H1 (cell line): Measurements from ENCODE around the gene CCDC102A. TPM values are rescaled to one million over a fixed set of nuclear protein-coding genes. Genes with fewer than 3 reads are reported as not detected.

ENCODE experiments used
- CTCF ChIA-PET: fragments of 300-600 bp; sonication (Branson Sonifier 250); formaldehyde crosslinking; loops from one replicate; lab custom pipeline; 2021; ENCODE audit not compliant: partially characterized antibody; lab: Charles Lee
- POLR2A ChIA-PET: fragments of 300-600 bp; sonication (Branson Sonifier 250); formaldehyde crosslinking; loops from one replicate; lab custom pipeline; 2021; ENCODE audit warnings: inconsistent platforms; ENCODE audit not compliant: partially characterized antibody; lab: Charles Lee
- DNase-seq, 2 experiments: peaks; one replicate each; pipeline versions ENCODE4 v3.0.0 to v3.0.0-alpha.2; 2010 to 2022; ENCODE audit warnings: low spot score in 2 of 2, low read depth in 1 of 2, mixed read lengths in 1 of 2
- FAIRE-seq: peaks from 2 replicates; lab custom pipeline; 2011; peaks lifted over from hg19 to GRCh38; lab: Jason Lieb, UNC
- H2AFZ ChIP-seq: 2 replicates; pipeline ENCODE4 v1.8.1; 2012; ENCODE audit warnings: low read length, inconsistent platforms
- H2AK5ac ChIP-seq: 2 replicates; pipeline ENCODE4 v1.6.1; 2013; ENCODE audit warnings: low read depth, low read length
- H2BK120ac ChIP-seq: replicated peaks from 2 replicates; pipeline ENCODE3; 2013; ENCODE audit warnings: low read depth, low read length, inconsistent platforms
- H2BK12ac ChIP-seq: 2 replicates; pipeline ENCODE4 v1.6.1; 2013; ENCODE audit warnings: low read depth, low read length
- H2BK15ac ChIP-seq: 2 replicates; pipeline ENCODE4 v1.6.1; 2013; ENCODE audit warnings: low read length
- H2BK20ac ChIP-seq: 2 replicates; pipeline ENCODE4 v1.6.1; 2013; ENCODE audit warnings: low read length
- H2BK5ac ChIP-seq: 2 replicates; pipeline ENCODE4 v1.6.1; 2013; ENCODE audit warnings: low read depth, low read length
- H3K14ac ChIP-seq: 2 replicates; pipeline ENCODE4 v1.6.1; 2013; ENCODE audit warnings: inconsistent platforms; ENCODE audit not compliant: insufficient read length
- H3K18ac ChIP-seq: 2 replicates; pipeline ENCODE4 v1.6.1; 2013; ENCODE audit warnings: low read length; ENCODE audit errors: extremely low read depth
- H3K23ac ChIP-seq: 2 replicates; pipeline ENCODE4 v1.6.1; 2013; ENCODE audit warnings: inconsistent platforms; ENCODE audit not compliant: insufficient read length
- H3K23me2 ChIP-seq: 2 replicates; pipeline ENCODE4 v1.6.1; 2013; ENCODE audit warnings: low read depth, low read length
- H3K27ac ChIP-seq: 2 replicates; pipeline ENCODE4 v1.6.1; 2011; ENCODE audit warnings: low read depth, low read length, inconsistent platforms
- H3K27me3 ChIP-seq, 4 experiments: replicated peaks in 1 of 4; 1 replicate in 1 of 4; 2 replicates in 3 of 4; pipeline versions ENCODE4 v1.6.1 to v1.8.1; 2011 to 2013; ENCODE audit warnings: low read length in 3 of 4, mild to moderate bottlenecking in 3 of 4, inconsistent platforms in 2 of 4, mixed read lengths in 2 of 4, moderate library complexity in 1 of 4; ENCODE audit not compliant: control insufficient read depth in 3 of 4, insufficient read depth in 3 of 4; ENCODE audit errors: extremely low read depth in 1 of 4
- H3K36me3 ChIP-seq, 4 experiments: 2 replicates each; pipeline versions ENCODE4 v1.6.1 to v1.8.1; 2011 to 2013; ENCODE audit warnings: mild to moderate bottlenecking in 4 of 4, low read length in 3 of 4, moderate library complexity in 2 of 4, control low read depth in 1 of 4, inconsistent platforms in 1 of 4; ENCODE audit not compliant: insufficient read depth in 4 of 4, control insufficient read depth in 2 of 4
- H3K4ac ChIP-seq: replicated peaks from 2 replicates; pipeline ENCODE3; 2013; ENCODE audit warnings: low read length, low read depth, mixed read lengths, inconsistent platforms; ENCODE audit not compliant: insufficient read length
- H3K4me1 ChIP-seq, 4 experiments: replicated peaks in 1 of 4; 1 replicate in 1 of 4; 2 replicates in 3 of 4; pipeline versions ENCODE4 v1.6.1 to v1.8.1; 2011 to 2013; ENCODE audit warnings: low read length in 3 of 4, inconsistent platforms in 2 of 4, mixed read lengths in 1 of 4; ENCODE audit not compliant: insufficient read depth in 4 of 4, control insufficient read depth in 3 of 4
- H3K4me2 ChIP-seq, 2 experiments: 2 replicates each; pipeline versions ENCODE4 v1.6.1 to v1.8.1; 2011 to 2013; ENCODE audit warnings: low read depth in 2 of 2, low read length in 2 of 2, control low read depth in 1 of 2, inconsistent platforms in 1 of 2, mild to moderate bottlenecking in 1 of 2; ENCODE audit not compliant: insufficient read depth in 1 of 2
- H3K4me3 ChIP-seq, 4 experiments: fragments of 200-600, 300-600 bp in 1 of 4; sonication (generic), shearing (Covaris generic), sonication (Bioruptor Twin) in 1 of 4; 2 replicates each; pipeline versions ENCODE4 v1.5.1 to v1.8.1; 2011 to 2016; ENCODE audit warnings: low read length in 4 of 4, low read depth in 3 of 4, control low read depth in 2 of 4, inconsistent platforms in 2 of 4, mild to moderate bottlenecking in 2 of 4, mixed read lengths in 1 of 4, moderate library complexity in 1 of 4; ENCODE audit not compliant: insufficient read depth in 2 of 4; ENCODE audit errors: extremely low read depth in 1 of 4
- H3K56ac ChIP-seq: replicated peaks from 2 replicates; pipeline ENCODE3; 2013; ENCODE audit warnings: low read depth, mild to moderate bottlenecking, mixed read lengths, low read length, inconsistent platforms; ENCODE audit not compliant: insufficient read length
- H3K79me1 ChIP-seq: 2 replicates; pipeline ENCODE4 v1.6.1; 2013; ENCODE audit warnings: low read depth, low read length, control low read depth
- H3K79me2 ChIP-seq, 2 experiments: 2 replicates each; pipeline versions ENCODE4 v1.6.1 to v1.8.1; 2012 to 2013; ENCODE audit warnings: low read length in 2 of 2, mild to moderate bottlenecking in 2 of 2, inconsistent platforms in 1 of 2; ENCODE audit not compliant: insufficient read depth in 2 of 2, control insufficient read depth in 1 of 2
- H3K9ac ChIP-seq, 4 experiments: replicated peaks in 1 of 4; 1 replicate in 1 of 4; 2 replicates in 3 of 4; pipeline versions ENCODE4 v1.6.1 to v1.8.1; 2011 to 2013; ENCODE audit warnings: low read depth in 3 of 4, low read length in 3 of 4, control low read depth in 2 of 4, mild to moderate bottlenecking in 2 of 4, moderate library complexity in 2 of 4, inconsistent platforms in 1 of 4; ENCODE audit errors: extremely low read depth in 1 of 4
- H3K9me3 ChIP-seq, 2 experiments: 2 replicates each; pipeline versions ENCODE4 v1.6.1 to v1.8.1; 2012 to 2013; ENCODE audit warnings: mild to moderate bottlenecking in 2 of 2, moderate library complexity in 2 of 2, control low read depth in 1 of 2, inconsistent platforms in 1 of 2, low read depth in 1 of 2, low read length in 1 of 2, mixed read lengths in 1 of 2; ENCODE audit not compliant: insufficient read depth in 2 of 2
- H4K20me1 ChIP-seq, 2 experiments: replicated peaks in 1 of 2; 2 replicates each; pipeline versions ENCODE3 to v1.8.1; 2011 to 2013; ENCODE audit warnings: inconsistent platforms in 2 of 2, low read length in 2 of 2, mild to moderate bottlenecking in 1 of 2; ENCODE audit not compliant: insufficient read depth in 2 of 2, control insufficient read depth in 1 of 2
- H4K5ac ChIP-seq: 2 replicates; pipeline ENCODE4 v1.6.1; 2013; ENCODE audit warnings: low read length, low read depth, mixed read lengths, inconsistent platforms; ENCODE audit not compliant: insufficient read length
- H4K8ac ChIP-seq: 2 replicates; pipeline ENCODE4 v1.8.0; 2013; ENCODE audit warnings: mild to moderate bottlenecking, moderate library complexity, low read length, inconsistent platforms; ENCODE audit not compliant: insufficient read depth; ENCODE audit errors: extremely low read depth
- H4K91ac ChIP-seq: replicated peaks from 2 replicates; pipeline ENCODE3; 2013; ENCODE audit warnings: low read length, mixed read lengths, inconsistent platforms; ENCODE audit not compliant: insufficient read length
- BCL11A ChIP-seq, 2 experiments: IDR thresholded peaks; one replicate each; pipeline ENCODE4 v1.6.1; 2011; ENCODE audit warnings: low read depth in 2 of 2, low read length in 2 of 2, mild to moderate bottlenecking in 2 of 2
- CHD1 ChIP-seq: IDR thresholded peaks from 2 replicates; pipeline ENCODE4 v1.6.1; 2012; ENCODE audit warnings: low read depth, low read length, improper control_type of control experiment
- CHD2 ChIP-seq: IDR thresholded peaks from 2 replicates; pipeline ENCODE4 v1.6.1; 2012; ENCODE audit warnings: low read length, improper control_type of control experiment
- CTBP2 ChIP-seq: IDR thresholded peaks from 2 replicates; pipeline ENCODE4 v1.7.0; 2011; ENCODE audit warnings: borderline replicate concordance, mild to moderate bottlenecking, moderate library complexity, mixed read lengths, low read length; ENCODE audit not compliant: insufficient read depth, insufficient read length
- GTF2F1 ChIP-seq: IDR thresholded peaks from 2 replicates; pipeline ENCODE4 v1.6.1; 2012; ENCODE audit warnings: low read depth, low read length, improper control_type of control experiment, borderline replicate concordance
- HDAC6 ChIP-seq: IDR thresholded peaks from one replicate; pipeline ENCODE4 v1.7.1; 2012; ENCODE audit warnings: low read depth, mild to moderate bottlenecking, inconsistent platforms, low read length, moderate library complexity
- JUN ChIP-seq: IDR thresholded peaks from 2 replicates; pipeline ENCODE4 v1.6.1; 2011; ENCODE audit warnings: low read depth, mild to moderate bottlenecking, improper control_type of control experiment, low read length
- POLR2AphosphoS5 ChIP-seq: IDR thresholded peaks from 2 replicates; pipeline ENCODE4 v1.6.1; 2011; ENCODE audit warnings: low read depth, low read length
- RXRA ChIP-seq: IDR thresholded peaks from 2 replicates; pipeline ENCODE4 v1.6.1; 2011; ENCODE audit warnings: low read depth, mild to moderate bottlenecking, low read length, moderate library complexity; ENCODE audit not compliant: insufficient read depth
- SAP30 ChIP-seq: fragments of 300-600 bp; sonication (generic); IDR thresholded peaks from 2 replicates; pipeline ENCODE4 v1.7.1; 2012; ENCODE audit warnings: low read length, moderate library complexity, mild to moderate bottlenecking, inconsistent platforms; ENCODE audit not compliant: insufficient read depth, insufficient replicate concordance
- SP4 ChIP-seq: IDR thresholded peaks from 2 replicates; pipeline ENCODE4 v1.6.1; 2012; ENCODE audit warnings: low read length, inconsistent platforms
- TAF1 ChIP-seq: IDR thresholded peaks from 2 replicates; pipeline ENCODE4 v1.6.1; 2011; ENCODE audit warnings: mild to moderate bottlenecking, low read depth, low read length
- TAF7 ChIP-seq: optimal IDR thresholded peaks from 2 replicates; pipeline ENCODE3; 2011; ENCODE audit warnings: low read depth, mild to moderate bottlenecking, inconsistent platforms, low read length, moderate library complexity, borderline replicate concordance
- WGBS, 2 experiments: shearing (Covaris generic) in 1 of 2; methylation state at CpG; one replicate each; pipeline versions ENCODE4 v1.1.6 to v1.1.7; 2013 to 2015; ENCODE audit warnings: low lambda C conversion rate in 2 of 2, mixed read lengths in 2 of 2, inconsistent platforms in 1 of 2, low coverage in 1 of 2, missing lambda C conversion rate in 1 of 2; ENCODE audit not compliant: insufficient replicate concordance in 2 of 2, insufficient coverage in 1 of 2, insufficient read length in 1 of 2; ENCODE audit errors: extremely low coverage in 1 of 2, missing lambda C conversion rate in 1 of 2; 5-methylcytosine and 5-hydroxymethylcytosine counted together
- polyA plus RNA-seq, 7 experiments: library from polyadenylated mRNA; depleted of rRNA in 3 of 7; stranded (reverse) in 5 of 7; unstranded in 2 of 7; fragments of >200 nt in 5 of 7; fragments of 200-250 nt in 2 of 7; gene quantifications; 1 replicate in 5 of 7; 2 replicates in 1 of 7; 4 replicates in 1 of 7; pipeline versions ENCODE4 v1.2.1 to v1.2.3, GENCODE V29; 2011 to 2013; ENCODE audit warnings: missing spikeins in 2 of 7, mixed read lengths in 2 of 7
- total RNA-seq: library from RNA; stranded (reverse); fragmentation: NEBNext Ultra II Directional; extraction: Animal tissue kit (Norgen Biotek cat#: 25700); gene quantifications from 2 replicates; pipeline ENCODE4 v1.2.1, GENCODE V29; 2021

Gene CCDC102A
- total and polyA plus RNA-seq, 2 of the 8 experiments (the other 6 are each of a cell fraction or from before 2014, with no cell fraction given), result 4.0 to 7.5 TPM

DNA sequence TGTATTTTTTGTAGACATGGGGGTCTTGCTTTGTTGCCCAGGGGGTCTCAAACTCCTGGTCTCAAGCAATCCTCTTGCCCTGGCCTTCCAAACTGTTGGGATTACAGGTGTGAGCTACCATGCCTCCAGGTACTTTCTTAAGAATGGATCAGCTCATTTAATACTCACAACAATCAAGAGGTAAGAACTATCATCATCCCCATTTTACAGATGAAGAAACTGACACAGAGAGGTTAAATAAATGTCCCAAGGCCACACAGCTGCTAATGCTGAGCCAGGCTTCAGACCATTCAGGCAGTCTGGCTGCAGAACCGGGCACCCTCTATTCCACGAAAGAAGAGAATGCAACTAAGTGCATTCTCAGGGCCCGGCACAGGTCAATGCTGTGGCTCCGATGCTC is 22.0 kb downstream of the CCDC102A start:
- CTCF ChIA-PET, result interaction anchor here (0.9 to 2.8 kb wide), 3 partner anchors 37 to 96 kb away, joined by 3 to 17 read pairs (median 8); no protein-coding TSS in a partner anchor
- H3K23ac ChIP-seq, result no peak overlapping the region
- H2BK20ac ChIP-seq, result no peak overlapping the region
- H4K5ac ChIP-seq, result no peak overlapping the region
- 95% methylated on average over 4 of the region's 4 CpGs; no CpG with 5 or more reads in 1 of the 2 experiments for WGBS, 2 experiments
- no peak overlapping the region for H4K8ac ChIP-seq
- no peak overlapping the region for H2AFZ ChIP-seq
- H3K4ac ChIP-seq, result no peak overlapping the region
- H3K18ac ChIP-seq, result no peak overlapping the region
- no peaks in the 10 kb centered on the region for H3K23me2 ChIP-seq
- no peak overlapping the region for H3K14ac ChIP-seq
- H3K4me3 ChIP-seq, result no peak overlapping the region
- H3K4me2 ChIP-seq, result no peak overlapping the region
- no peak overlapping the region for H3K9ac ChIP-seq
- no peak overlapping the region for H3K56ac ChIP-seq
- H3K36me3 ChIP-seq, result no peaks in the 10 kb centered on the region; a peak in 1 of 8 replicates
- no peaks in the 10 kb centered on the region for H3K79me2 ChIP-seq
- FAIRE-seq (no peak), DNase-seq (no peak)
- no peaks in the 10 kb centered on the region; a peak in 1 of 7 replicates for H3K27me3 ChIP-seq
- TF ChIP-seq POLR2AphosphoS5 (no peak), CHD1 (no peak), SAP30 (no peak), GTF2F1 (no peak), RXRA (no peak), JUN (no peak), SP4 (no peak), BCL11A (IDR thresholded peaks at IDR 0.05; ENCODE audit: low read depth in 2 of 2, low read length in 2 of 2) (no peak), TAF1 (no peak), CTBP2 (no peak), CHD2 (no peak), HDAC6 (no peak), TAF7 (no peak)
- H4K20me1 ChIP-seq, result peaks cover 0 to 1% of the 10 kb centered on the region in 2 experiments
- no peak overlapping the region for H2BK120ac ChIP-seq
- H4K91ac ChIP-seq, result no peak overlapping the region
- H3K9me3 ChIP-seq, result no peaks in the 10 kb centered on the region
- no peaks in the 10 kb centered on the region for H3K79me1 ChIP-seq
- H2BK5ac ChIP-seq, result 0 out of 2 replicates have a peak overlapping the region, but pooled peaks have one; percentile 44
- peaks cover 0 to 3% (median 1%) of the 10 kb centered on the region in 4 experiments; a peak in 2 of 7 replicates for H3K4me1 ChIP-seq
- no peak overlapping the region for H3K27ac ChIP-seq
- POLR2A ChIA-PET, result interaction anchor here (1.2 to 1.3 kb wide), 2 partner anchors 14 to 52 kb away, joined by 3 to 4 read pairs; partner anchors contain the start of gene POLR2C
- H2AK5ac ChIP-seq, result no peak overlapping the region
- H2BK12ac ChIP-seq, result no peak overlapping the region
- no peak overlapping the region; the same call in 1 of the 2 replicates for H2BK15ac ChIP-seq
